ENCODE data around the gene NECTIN1.

The NECTIN1 gene

DNA sequence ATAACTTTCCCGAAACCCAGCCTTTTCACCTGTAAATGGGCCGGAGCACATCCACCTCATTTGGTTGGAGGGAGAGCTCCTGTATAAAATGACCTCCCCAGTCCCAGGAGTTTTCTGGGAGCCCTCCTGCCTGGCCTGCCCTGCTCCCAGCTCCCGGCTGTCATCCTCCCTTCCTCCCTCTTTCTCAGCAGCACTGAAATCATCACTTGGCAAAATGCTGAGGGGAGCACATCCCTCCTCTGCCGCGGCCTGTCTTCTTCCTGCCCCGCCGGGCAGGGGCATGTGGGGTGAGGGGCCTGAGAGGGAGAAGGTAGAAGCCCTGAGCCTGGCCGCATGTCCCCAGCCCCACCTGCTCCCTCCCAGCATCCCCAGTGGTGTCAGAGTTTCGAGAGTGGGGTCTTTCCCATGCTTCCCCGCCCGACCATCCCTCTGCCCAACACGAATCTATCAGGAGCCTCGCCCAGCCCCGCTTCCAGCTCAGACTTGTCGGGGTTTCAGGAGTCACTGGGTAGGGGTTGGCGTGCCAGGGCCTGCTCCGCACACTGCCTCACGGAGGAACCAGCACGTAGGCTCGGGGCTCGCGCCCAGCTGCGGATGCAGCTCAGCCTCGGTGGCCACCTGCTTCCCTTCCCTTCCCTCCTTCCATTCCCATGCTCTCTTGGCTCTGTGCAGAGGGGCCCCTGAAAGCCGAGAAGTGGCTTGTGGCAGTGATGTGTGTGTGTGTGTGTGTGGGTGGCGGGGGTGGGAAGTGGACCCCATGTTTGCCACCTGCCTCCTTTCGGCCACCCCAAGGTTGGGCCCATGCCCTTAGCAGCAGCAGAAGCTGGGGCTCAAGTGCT is 37.1 kb downstream of the NECTIN1 start:
- no peak for TF ChIP-seq EZH2 (IDR thresholded peaks at IDR 0.05)
- no peak for TF ChIP-seq POLR2AphosphoS5 (IDR thresholded peaks at IDR 0.05; ENCODE audit: borderline replicate concordance, low read depth, low read length)
- TF ChIP-seq FOXP2 (optimal IDR thresholded peaks at IDR 0.05; ENCODE audit: control extremely low read depth, extremely low read length, insufficient read depth), result no peak
- H3K4me3 ChIP-seq, result no peak overlapping the region
- no peaks in the 10 kb centered on the region for H3K9me3 ChIP-seq (ENCODE audit: low read depth, low read length)
- no peak overlapping the region for H3K9ac ChIP-seq (ENCODE audit: insufficient read length)
- no peaks in the 10 kb centered on the region for H3K36me3 ChIP-seq (ENCODE audit: insufficient read depth, low read length)
- no peak overlapping the region for H3K27ac ChIP-seq
- no peak for DNase-seq (ENCODE audit: low read depth, low spot score)

DNA sequence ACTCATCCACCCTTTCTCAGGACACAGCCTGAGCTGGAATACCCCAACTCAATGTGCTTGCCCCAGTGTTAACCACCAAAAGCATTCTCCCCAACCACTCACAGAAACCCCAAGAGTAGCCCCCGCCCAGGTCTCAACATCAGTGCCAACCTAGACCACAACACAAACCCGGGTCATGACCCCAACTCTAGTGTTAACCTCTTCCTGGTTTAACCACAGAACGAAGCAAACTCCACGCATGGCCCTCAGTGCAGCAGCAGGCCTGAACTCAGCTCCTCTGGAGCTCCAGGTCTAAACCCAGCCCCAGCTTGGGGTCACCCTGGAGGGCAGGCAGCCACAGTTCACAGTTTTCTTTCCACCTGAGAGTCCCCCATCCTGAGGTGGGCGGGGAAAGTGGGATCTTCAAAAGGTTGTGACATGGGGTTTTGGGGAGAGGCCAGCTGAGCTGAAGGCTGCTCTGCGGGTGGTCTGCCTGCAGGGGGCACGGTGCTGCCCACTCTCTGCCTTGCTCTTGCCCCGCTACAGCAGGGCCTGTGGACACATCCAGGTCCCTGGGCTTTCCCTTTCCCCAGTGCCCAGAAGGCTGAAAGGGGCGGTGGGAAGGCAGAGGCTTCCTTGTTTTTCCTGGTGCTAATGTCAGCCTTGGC is 37.9 kb downstream of the NECTIN1 start:
- H3K4me3 ChIP-seq, result no peak overlapping the region
- no peak for TF ChIP-seq FOXP2 (optimal IDR thresholded peaks at IDR 0.05; ENCODE audit: control extremely low read depth, extremely low read length, insufficient read depth)
- no peak for TF ChIP-seq POLR2AphosphoS5 (IDR thresholded peaks at IDR 0.05; ENCODE audit: borderline replicate concordance, low read depth, low read length)
- no peak for TF ChIP-seq EZH2 (IDR thresholded peaks at IDR 0.05)
- H3K9ac ChIP-seq (ENCODE audit: insufficient read length), result no peak overlapping the region
- DNase-seq (ENCODE audit: low read depth, low spot score), result no peak
- no peak overlapping the region for H3K27ac ChIP-seq
- H3K9me3 ChIP-seq (ENCODE audit: low read depth, low read length), result no peaks in the 10 kb centered on the region
- H3K36me3 ChIP-seq (ENCODE audit: insufficient read depth, low read length), result no peaks in the 10 kb centered on the region

GRCh38 chr11:119689302-119689701 is 39.7 kb downstream of the NECTIN1 start:
- no peak for DNase-seq (ENCODE audit: low read depth, low spot score)
- H3K4me3 ChIP-seq, result no peak overlapping the region
- TF ChIP-seq POLR2AphosphoS5 (IDR thresholded peaks at IDR 0.05; ENCODE audit: borderline replicate concordance, low read depth, low read length), result no peak
- TF ChIP-seq FOXP2 (optimal IDR thresholded peaks at IDR 0.05; ENCODE audit: control extremely low read depth, extremely low read length, insufficient read depth), result no peak
- TF ChIP-seq EZH2 (IDR thresholded peaks at IDR 0.05), result no peak
- H3K36me3 ChIP-seq (ENCODE audit: insufficient read depth, low read length), result no peaks in the 10 kb centered on the region
- no peak overlapping the region for H3K27ac ChIP-seq
- no peaks in the 10 kb centered on the region for H3K9me3 ChIP-seq (ENCODE audit: low read depth, low read length)
- H3K9ac ChIP-seq (ENCODE audit: insufficient read length), result no peak overlapping the region

GRCh38 chr11:119688356-119688755 is 40.6 kb downstream of the NECTIN1 start:
- Histone ChIP-seq H3K9ac (ENCODE audit: insufficient read length) (no peak overlapping the region), H3K36me3 (ENCODE audit: insufficient read depth, low read length) (no peaks in the 10 kb centered on the region), H3K4me3 (no peak overlapping the region), H3K9me3 (ENCODE audit: low read depth, low read length) (no peaks in the 10 kb centered on the region), H3K27ac (no peak overlapping the region)
- TF ChIP-seq POLR2AphosphoS5 (IDR thresholded peaks at IDR 0.05; ENCODE audit: borderline replicate concordance, low read depth, low read length) (no peak), FOXP2 (optimal IDR thresholded peaks at IDR 0.05; ENCODE audit: control extremely low read depth, extremely low read length, insufficient read depth) (no peak), EZH2 (IDR thresholded peaks at IDR 0.05) (no peak)
- DNase-seq (ENCODE audit: low read depth, low spot score), result no peak

DNA sequence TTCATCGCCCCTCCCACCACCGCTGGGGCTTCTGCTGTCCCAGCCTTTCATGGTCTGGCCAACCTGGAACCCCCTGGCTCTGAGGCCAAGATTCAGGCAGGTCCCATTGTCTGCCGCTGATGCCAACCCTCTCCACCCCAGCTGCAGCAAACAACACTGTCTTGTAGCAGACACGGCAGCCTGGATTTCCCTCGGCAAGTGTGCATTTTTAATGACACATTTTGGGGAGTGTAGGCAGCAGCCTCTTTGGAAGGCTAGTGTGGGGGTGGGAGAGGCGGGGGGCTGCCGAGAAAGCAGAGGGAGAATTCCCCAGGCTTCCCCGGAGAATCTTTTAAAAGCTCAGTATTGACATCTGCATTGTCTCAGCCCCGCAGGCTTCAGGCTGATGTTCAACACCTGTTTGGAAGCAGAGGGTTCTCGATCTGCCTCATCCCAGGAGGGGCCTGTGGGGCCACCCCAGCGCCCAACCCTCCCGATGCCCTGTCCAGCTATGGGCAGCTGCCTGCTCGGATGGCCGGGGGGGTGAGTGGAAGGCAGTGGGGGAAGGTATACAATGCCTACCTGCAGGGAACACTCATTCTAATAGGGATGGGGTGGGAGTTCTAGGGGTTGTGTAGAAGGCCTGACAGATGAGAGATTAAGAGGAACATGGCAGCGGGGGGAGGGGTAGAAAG is 41.5 kb downstream of the NECTIN1 start:
- Histone ChIP-seq H3K9me3 (ENCODE audit: low read depth, low read length) (no peaks in the 10 kb centered on the region), H3K36me3 (ENCODE audit: insufficient read depth, low read length) (no peaks in the 10 kb centered on the region), H3K4me3 (no peak overlapping the region), H3K9ac (ENCODE audit: insufficient read length) (no peak overlapping the region), H3K27ac (no peak overlapping the region)
- DNase-seq (ENCODE audit: low read depth, low spot score), result no peak
- no peak for TF ChIP-seq POLR2AphosphoS5 (IDR thresholded peaks at IDR 0.05; ENCODE audit: borderline replicate concordance, low read depth, low read length)
- no peak for TF ChIP-seq EZH2 (IDR thresholded peaks at IDR 0.05)
- no peak for TF ChIP-seq FOXP2 (optimal IDR thresholded peaks at IDR 0.05; ENCODE audit: control extremely low read depth, extremely low read length, insufficient read depth)

- TF ChIP-seq FOXP2 (optimal IDR thresholded peaks at IDR 0.05; ENCODE audit: control extremely low read depth, extremely low read length, insufficient read depth) (no peak), EZH2 (IDR thresholded peaks at IDR 0.05) (no peak)
- H3K9me3 ChIP-seq (ENCODE audit: low read depth, low read length), result no peaks in the 10 kb centered on the region
- H3K27ac ChIP-seq, result no peak overlapping the region
- no peak overlapping the region for H3K4me3 ChIP-seq
- H3K36me3 ChIP-seq (ENCODE audit: insufficient read depth, low read length), result no peaks in the 10 kb centered on the region
- H3K9ac ChIP-seq (ENCODE audit: insufficient read length), result no peak overlapping the region
- no peak for DNase-seq (ENCODE audit: low read depth, low spot score)
Observed at GRCh38 chr11:119686177-119686882, 42.7 kb downstream of the NECTIN1 start.

DNA sequence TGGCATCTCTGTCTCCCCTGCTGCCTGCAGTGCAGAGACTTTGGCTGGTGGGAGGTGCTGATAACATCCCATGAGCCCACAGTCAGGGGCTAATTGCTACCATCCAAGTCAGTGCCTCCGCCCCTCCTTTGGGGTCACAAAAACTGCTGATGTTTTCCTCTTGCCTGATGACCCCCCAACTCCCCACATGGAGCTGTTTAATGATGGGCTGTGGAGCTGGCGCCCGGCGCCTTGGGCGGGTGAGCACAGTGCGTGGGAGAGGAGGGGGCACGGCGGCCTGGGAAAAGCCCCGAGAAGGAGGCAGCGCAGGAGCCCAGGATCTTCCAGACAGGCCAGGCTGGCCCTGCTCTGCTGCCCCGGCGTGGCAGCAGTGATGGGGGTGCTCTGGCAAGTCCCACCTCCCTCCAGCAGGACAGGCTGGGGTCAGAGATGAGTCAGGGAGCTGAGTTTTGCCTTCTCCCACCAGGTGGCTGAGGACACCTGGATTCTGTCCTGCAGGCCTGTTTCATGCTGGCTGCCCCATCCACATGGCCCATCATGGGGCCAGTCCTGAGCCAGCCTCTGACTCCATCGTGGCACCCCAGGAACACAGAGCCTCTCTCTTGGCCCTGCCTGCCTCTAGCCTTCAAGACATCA is 43.8 kb downstream of the NECTIN1 start:
- Histone ChIP-seq H3K9ac (ENCODE audit: insufficient read length) (no peak overlapping the region), H3K4me3 (no peak overlapping the region), H3K36me3 (ENCODE audit: insufficient read depth, low read length) (no peaks in the 10 kb centered on the region), H3K27ac (no peak overlapping the region), H3K9me3 (ENCODE audit: low read depth, low read length) (no peaks in the 10 kb centered on the region)
- DNase-seq (ENCODE audit: low read depth, low spot score), result no peak
- TF ChIP-seq FOXP2 (optimal IDR thresholded peaks at IDR 0.05; ENCODE audit: control extremely low read depth, extremely low read length, insufficient read depth), result no peak
- no peak for TF ChIP-seq POLR2AphosphoS5 (IDR thresholded peaks at IDR 0.05; ENCODE audit: borderline replicate concordance, low read depth, low read length)
- no peak for TF ChIP-seq EZH2 (IDR thresholded peaks at IDR 0.05)

Data from SK-N-MC (cell line).